A549 (cell line): ENCODE results near the gene SSH3.

Experiments
- CBX8 ChIP-seq: fragments of 200-600 bp; sonication (generic); IDR thresholded peaks from 2 replicates; pipeline ENCODE4 v1.6.1; 2016
- CTCF ChIP-seq: fragments of >200 bp; sonication (Bioruptor Twin); formaldehyde crosslinking; IDR thresholded peaks from 3 replicates; pipeline ENCODE4 v1.5.1; 2016
- EP300 ChIP-seq, 2 experiments: fragments of >200 bp; sonication (Bioruptor Twin); formaldehyde crosslinking; IDR thresholded peaks; 2 replicates in 1 of 2; 3 replicates in 1 of 2; pipeline ENCODE4 v1.6.1; 2016 to 2017
- HDAC2 ChIP-seq: fragments of 200-600 bp; sonication (generic); IDR thresholded peaks from 2 replicates; pipeline ENCODE4 v1.6.1; 2016
- JUN ChIP-seq, 2 experiments: fragments of >200 bp; sonication (Bioruptor Twin); formaldehyde crosslinking; IDR thresholded peaks; 2 replicates in 1 of 2; 3 replicates in 1 of 2; pipeline ENCODE4 v1.6.1; 2016 to 2017
- MAX ChIP-seq: IDR thresholded peaks from 2 replicates; pipeline ENCODE4 v1.6.1; 2012
- MAZ ChIP-seq: fragments of 150-350 bp; IDR thresholded peaks from 2 replicates; pipeline ENCODE4 v1.6.1; 2014; ENCODE audit warnings: antibody characterized with exemption, low read depth, low read length, borderline replicate concordance
- PBX3 ChIP-seq: IDR thresholded peaks from 2 replicates; pipeline ENCODE4 v1.6.1; 2012
- REST ChIP-seq: fragments of 200-600 bp; sonication (generic); IDR thresholded peaks from 2 replicates; pipeline ENCODE4 v1.6.1; 2016; ENCODE audit warnings: antibody characterized with exemption, mild to moderate bottlenecking, moderate library complexity

GRCh38 chr11:67288198-67288451 is 15.2 kb upstream of the SSH3 start:
- TF ChIP-seq CBX8 (no peak), MAX (no peak), CTCF (no peak), HDAC2 (no peak), EP300 (IDR thresholded peaks at IDR 0.05) (no peak), MAZ (no peak), PBX3 (no peak), JUN (IDR thresholded peaks at IDR 0.05) (no peak), REST (no peak)
